ENCODE results near the gene IZUMO1. TPM values are rescaled to one million over a fixed set of nuclear protein-coding genes. Genes with fewer than 3 reads are reported as not detected.

Gene IZUMO1
- total and polyA plus RNA-seq, 9 of the 15 experiments (the other 6 are each of a cell fraction or from before 2014, with no cell fraction given): 0.14 to 2.1 (median 0.73) TPM

DNA sequence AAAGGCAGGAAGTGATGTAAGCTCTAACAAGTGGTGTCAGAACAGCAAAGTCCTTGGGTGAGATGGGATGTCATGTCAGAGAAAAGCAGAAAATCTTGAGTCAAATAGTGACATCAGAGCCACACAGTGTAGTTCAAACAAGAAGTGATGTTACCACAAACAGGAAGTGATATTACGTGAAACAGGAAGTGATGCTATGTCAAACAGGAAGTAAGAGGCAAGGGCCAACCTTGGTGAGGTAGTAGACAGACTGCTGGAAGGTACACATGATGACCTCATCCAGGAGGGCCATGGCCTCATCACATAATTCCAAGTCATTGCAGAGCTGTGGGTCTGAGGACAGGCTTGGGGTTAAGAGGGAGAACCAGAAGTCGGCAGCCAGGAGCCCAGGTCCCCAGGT is 20.2 kb downstream of the IZUMO1 start (continued):
- peak; percentile 78 for TF ChIP-seq GABPA (tag; conservative IDR thresholded peaks at IDR 0.05; ENCODE audit: low read depth)
- no peak for TF ChIP-seq ZNF24 (IDR thresholded peaks at IDR 0.05)
- TF ChIP-seq, protein P1, sequence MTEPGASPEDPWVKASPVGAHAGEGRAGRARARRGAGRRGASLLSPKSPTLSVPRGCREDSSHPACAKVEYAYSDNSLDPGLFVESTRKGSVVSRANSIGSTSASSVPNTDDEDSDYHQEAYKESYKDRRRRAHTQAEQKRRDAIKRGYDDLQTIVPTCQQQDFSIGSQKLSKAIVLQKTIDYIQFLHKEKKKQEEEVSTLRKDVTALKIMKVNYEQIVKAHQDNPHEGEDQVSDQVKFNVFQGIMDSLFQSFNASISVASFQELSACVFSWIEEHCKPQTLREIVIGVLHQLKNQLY (CRISPR knock-in tag; conservative IDR thresholded peaks at IDR 0.05): no peak
- TF ChIP-seq, protein P2, sequence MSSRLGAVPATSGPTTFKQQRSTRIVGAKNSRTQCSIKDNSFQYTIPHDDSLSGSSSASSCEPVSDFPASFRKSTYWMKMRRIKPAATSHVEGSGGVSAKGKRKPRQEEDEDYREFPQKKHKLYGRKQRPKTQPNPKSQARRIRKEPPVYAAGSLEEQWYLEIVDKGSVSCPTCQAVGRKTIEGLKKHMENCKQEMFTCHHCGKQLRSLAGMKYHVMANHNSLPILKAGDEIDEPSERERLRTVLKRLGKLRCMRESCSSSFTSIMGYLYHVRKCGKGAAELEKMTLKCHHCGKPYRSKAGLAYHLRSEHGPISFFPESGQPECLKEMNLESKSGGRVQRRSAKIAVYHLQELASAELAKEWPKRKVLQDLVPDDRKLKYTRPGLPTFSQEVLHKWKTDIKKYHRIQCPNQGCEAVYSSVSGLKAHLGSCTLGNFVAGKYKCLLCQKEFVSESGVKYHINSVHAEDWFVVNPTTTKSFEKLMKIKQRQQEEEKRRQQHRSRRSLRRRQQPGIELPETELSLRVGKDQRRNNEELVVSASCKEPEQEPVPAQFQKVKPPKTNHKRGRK (tag; IDR thresholded peaks at IDR 0.05): no peak
- no peak for TF ChIP-seq FUS (optimal IDR thresholded peaks at IDR 0.05; ENCODE audit: low read depth, low read length)
- TF ChIP-seq ZNF146 (CRISPR knock-in tag; IDR thresholded peaks at IDR 0.05; ENCODE audit: unreplicated experiment): no peak
- no peak for TF ChIP-seq ZNF445 (CRISPR knock-in tag; IDR thresholded peaks at IDR 0.05; ENCODE audit: low read depth)
- no peak for TF ChIP-seq JUND (IDR thresholded peaks at IDR 0.05; ENCODE audit: borderline replicate concordance, low read depth, low read length)
- peak; percentile 28; the same call in 1 of the 3 replicates for TF ChIP-seq JUND (tag; IDR thresholded peaks at IDR 0.05; ENCODE audit: borderline replicate concordance, low read depth, low read length)
- TF ChIP-seq, protein P3, sequence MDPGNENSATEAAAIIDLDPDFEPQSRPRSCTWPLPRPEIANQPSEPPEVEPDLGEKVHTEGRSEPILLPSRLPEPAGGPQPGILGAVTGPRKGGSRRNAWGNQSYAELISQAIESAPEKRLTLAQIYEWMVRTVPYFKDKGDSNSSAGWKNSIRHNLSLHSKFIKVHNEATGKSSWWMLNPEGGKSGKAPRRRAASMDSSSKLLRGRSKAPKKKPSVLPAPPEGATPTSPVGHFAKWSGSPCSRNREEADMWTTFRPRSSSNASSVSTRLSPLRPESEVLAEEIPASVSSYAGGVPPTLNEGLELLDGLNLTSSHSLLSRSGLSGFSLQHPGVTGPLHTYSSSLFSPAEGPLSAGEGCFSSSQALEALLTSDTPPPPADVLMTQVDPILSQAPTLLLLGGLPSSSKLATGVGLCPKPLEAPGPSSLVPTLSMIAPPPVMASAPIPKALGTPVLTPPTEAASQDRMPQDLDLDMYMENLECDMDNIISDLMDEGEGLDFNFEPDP (CRISPR knock-in tag; IDR thresholded peaks at IDR 0.05): no peak
- 0 out of 4 replicates have a peak, but pooled peaks of 1 of the 2 experiments have one; percentile 16 for TF ChIP-seq TRIM24 (IDR thresholded peaks at IDR 0.05)
- TF ChIP-seq, protein P4, sequence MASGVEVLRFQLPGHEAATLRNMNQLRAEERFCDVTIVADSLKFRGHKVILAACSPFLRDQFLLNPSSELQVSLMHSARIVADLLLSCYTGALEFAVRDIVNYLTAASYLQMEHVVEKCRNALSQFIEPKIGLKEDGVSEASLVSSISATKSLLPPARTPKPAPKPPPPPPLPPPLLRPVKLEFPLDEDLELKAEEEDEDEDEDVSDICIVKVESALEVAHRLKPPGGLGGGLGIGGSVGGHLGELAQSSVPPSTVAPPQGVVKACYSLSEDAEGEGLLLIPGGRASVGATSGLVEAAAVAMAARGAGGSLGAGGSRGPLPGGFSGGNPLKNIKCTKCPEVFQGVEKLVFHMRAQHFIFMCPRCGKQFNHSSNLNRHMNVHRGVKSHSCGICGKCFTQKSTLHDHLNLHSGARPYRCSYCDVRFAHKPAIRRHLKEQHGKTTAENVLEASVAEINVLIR (CRISPR knock-in tag; IDR thresholded peaks at IDR 0.05): 0 out of 2 replicates have a peak, but pooled peaks have one; percentile 48
- no peak for TF ChIP-seq SUPT5H (IDR thresholded peaks at IDR 0.05)
- no peak for TF ChIP-seq ATF1 (CRISPR knock-in tag; IDR thresholded peaks at IDR 0.05)
- TF ChIP-seq ATF1 (tag; IDR thresholded peaks at IDR 0.05): peak; percentile 63
- TF ChIP-seq NFYB (IDR thresholded peaks at IDR 0.05; ENCODE audit: extremely low read depth, insufficient read length): no peak
- no peak for TF ChIP-seq POLR2G (IDR thresholded peaks at IDR 0.05; ENCODE audit: low read depth, low read length)
- no peak for TF ChIP-seq CHD4 (IDR thresholded peaks at IDR 0.05; ENCODE audit: insufficient read depth, insufficient replicate concordance, low read depth, low read length, poor library complexity, severe bottlenecking)
- TF ChIP-seq, protein P5, sequence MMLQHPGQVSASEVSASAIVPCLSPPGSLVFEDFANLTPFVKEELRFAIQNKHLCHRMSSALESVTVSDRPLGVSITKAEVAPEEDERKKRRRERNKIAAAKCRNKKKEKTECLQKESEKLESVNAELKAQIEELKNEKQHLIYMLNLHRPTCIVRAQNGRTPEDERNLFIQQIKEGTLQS (IDR thresholded peaks at IDR 0.05): peak; percentile 78
- TF ChIP-seq, protein P5 (CRISPR knock-in tag; conservative IDR thresholded peaks at IDR 0.05): no peak
- TF ChIP-seq, protein P6, sequence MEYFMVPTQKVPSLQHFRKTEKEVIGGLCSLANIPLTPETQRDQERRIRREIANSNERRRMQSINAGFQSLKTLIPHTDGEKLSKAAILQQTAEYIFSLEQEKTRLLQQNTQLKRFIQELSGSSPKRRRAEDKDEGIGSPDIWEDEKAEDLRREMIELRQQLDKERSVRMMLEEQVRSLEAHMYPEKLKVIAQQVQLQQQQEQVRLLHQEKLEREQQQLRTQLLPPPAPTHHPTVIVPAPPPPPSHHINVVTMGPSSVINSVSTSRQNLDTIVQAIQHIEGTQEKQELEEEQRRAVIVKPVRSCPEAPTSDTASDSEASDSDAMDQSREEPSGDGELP (CRISPR knock-in tag; IDR thresholded peaks at IDR 0.05; ENCODE audit: borderline replicate concordance): no peak
- TF ChIP-seq MYNN (IDR thresholded peaks at IDR 0.05): no peak
- TF ChIP-seq MYNN (CRISPR knock-in tag; IDR thresholded peaks at IDR 0.05): no peak
